ENCODE measurements around the gene RANBP10. TPM values are rescaled to one million over a fixed set of nuclear protein-coding genes. Genes with fewer than 3 reads are reported as not detected.
"Not testable (repeated sequence)": the region's sequence is repeated elsewhere in the genome, so short reads cannot be mapped to it uniquely, and the experiment has no call there.

Gene RANBP10
- total RNA-seq, 1 donor, result 8.6 TPM

- DNase-seq (ENCODE audit: low read depth), result no peak
- TF ChIP-seq CTCF (IDR thresholded peaks at IDR 0.05; ENCODE audit: insufficient read depth, low read depth, low read length), result no peak
- no peak overlapping the region for H3K4me3 ChIP-seq (ENCODE audit: low read depth, low read length)
These were observed 104.9 kb downstream of the RANBP10 start for GRCh38 chr16:67701420-67701819.

- TF ChIP-seq CTCF (IDR thresholded peaks at IDR 0.05; ENCODE audit: insufficient read depth, low read depth, low read length), result no peak
- no peak for DNase-seq (ENCODE audit: low read depth)
- H3K4me3 ChIP-seq (ENCODE audit: low read depth, low read length), result no peak overlapping the region
These were observed 107.1 kb downstream of the RANBP10 start for GRCh38 chr16:67699265-67699664.

- H3K4me3 ChIP-seq (ENCODE audit: low read depth, low read length), result no peak overlapping the region
- DNase-seq (ENCODE audit: low read depth), result no peak
- TF ChIP-seq CTCF (IDR thresholded peaks at IDR 0.05; ENCODE audit: insufficient read depth, low read depth, low read length), result no peak
These were observed 108.8 kb downstream of the RANBP10 start for GRCh38 chr16:67697422-67698185.

GRCh38 chr16:67694611-67695010 is 111.7 kb downstream of the RANBP10 start:
- TF ChIP-seq CTCF (IDR thresholded peaks at IDR 0.05; ENCODE audit: insufficient read depth, low read depth, low read length), result no peak
- no peak overlapping the region for H3K4me3 ChIP-seq (ENCODE audit: low read depth, low read length)

GRCh38 chr16:67693517-67694285 is 112.7 kb downstream of the RANBP10 start:
- not testable (repeated sequence) for H3K4me3 ChIP-seq (ENCODE audit: low read depth, low read length); DNase-seq (ENCODE audit: low read depth)

More at GRCh38 chr16:67694611-67695010, 111.7 kb downstream of the RANBP10 start:
- DNase-seq (ENCODE audit: low read depth), result no peak

GRCh38 chr16:67685388-67686112 is 120.8 kb downstream of the RANBP10 start:
- H3K4me3 ChIP-seq (ENCODE audit: low read depth, low read length), result no peak overlapping the region
- DNase-seq (ENCODE audit: low read depth), result no peak
- TF ChIP-seq CTCF (IDR thresholded peaks at IDR 0.05; ENCODE audit: insufficient read depth, low read depth, low read length), result no peak

- no peak for DNase-seq (ENCODE audit: low read depth)
- no peak overlapping the region for H3K4me3 ChIP-seq (ENCODE audit: low read depth, low read length)
- TF ChIP-seq CTCF (IDR thresholded peaks at IDR 0.05; ENCODE audit: insufficient read depth, low read depth, low read length), result no peak
These were observed 122.6 kb downstream of the RANBP10 start for GRCh38 chr16:67683767-67684166.
